IMR-90 (cell line): ENCODE measurements around the gene ABAT.

Experiments
- CEBPB ChIP-seq: IDR thresholded peaks from 2 replicates; pipeline ENCODE4 v1.6.1; 2012; ENCODE audit warnings: low read depth, low read length, improper control_type of control experiment
- POLR2A ChIP-seq: IDR thresholded peaks from 2 replicates; pipeline ENCODE4 v1.6.1; 2012; ENCODE audit warnings: mild to moderate bottlenecking, low read depth, low read length

GRCh38 chr16:8656376-8656775 lies 18.0 kb upstream of the ABAT start:
- TF ChIP-seq POLR2A (no peak), CEBPB (no peak)
